GM18870 (cell line): Measurements from ENCODE around the gene THBS3.
"Not testable (repeated sequence)": the region's sequence is repeated elsewhere in the genome, so short reads cannot be mapped to it uniquely, and the experiment has no call there.

Experiments
- ATAC-seq: cut with Tn5 transposase; IDR thresholded peaks from one replicate; pipeline ENCODE4 v1.9.1; 2021; ENCODE audit warnings: moderate library complexity; ENCODE audit not compliant: unreplicated experiment

Gene THBS3

DNA sequence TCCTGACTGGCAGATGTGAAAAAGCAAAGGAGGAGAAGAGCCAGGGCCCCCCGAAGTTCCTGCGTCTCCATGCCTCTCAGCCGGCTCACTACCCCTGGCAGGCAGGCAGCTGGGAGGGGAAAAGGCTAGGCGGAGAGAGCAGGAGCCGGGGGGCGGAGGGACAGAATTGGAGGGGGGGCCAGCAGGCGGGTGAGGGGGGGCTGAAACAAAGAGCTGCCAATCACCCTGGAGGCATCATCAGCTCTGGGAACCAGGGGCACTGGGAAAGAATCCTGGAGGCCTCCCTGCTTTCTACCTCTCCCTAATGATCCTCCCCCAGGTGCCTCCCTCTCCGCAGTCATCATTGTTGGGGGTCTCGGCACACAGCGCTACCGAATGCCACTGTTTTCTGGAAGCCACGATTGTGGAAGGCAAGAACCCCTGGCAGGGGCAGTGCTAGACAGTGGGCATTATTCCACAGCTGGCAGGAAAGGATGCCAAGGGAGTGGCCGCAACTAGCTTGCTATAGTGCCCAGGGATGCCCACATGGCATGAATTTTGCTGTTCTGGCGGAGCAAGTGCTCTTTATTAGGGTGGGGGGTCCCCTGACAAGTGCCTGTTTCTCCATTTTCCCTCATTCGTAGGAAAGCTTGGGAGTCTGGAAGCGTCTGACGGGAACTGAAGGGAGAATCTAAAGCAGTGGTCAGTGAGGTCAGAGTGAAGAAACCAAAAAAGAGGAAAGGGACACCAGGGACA is at the start of gene THBS3:
Gene THBS3 (minus strand): TSS at position 92 of the 735 bp plus-strand sequence. CDS start 21 bp downstream, at position 71.
- no peak for ATAC-seq

DNA sequence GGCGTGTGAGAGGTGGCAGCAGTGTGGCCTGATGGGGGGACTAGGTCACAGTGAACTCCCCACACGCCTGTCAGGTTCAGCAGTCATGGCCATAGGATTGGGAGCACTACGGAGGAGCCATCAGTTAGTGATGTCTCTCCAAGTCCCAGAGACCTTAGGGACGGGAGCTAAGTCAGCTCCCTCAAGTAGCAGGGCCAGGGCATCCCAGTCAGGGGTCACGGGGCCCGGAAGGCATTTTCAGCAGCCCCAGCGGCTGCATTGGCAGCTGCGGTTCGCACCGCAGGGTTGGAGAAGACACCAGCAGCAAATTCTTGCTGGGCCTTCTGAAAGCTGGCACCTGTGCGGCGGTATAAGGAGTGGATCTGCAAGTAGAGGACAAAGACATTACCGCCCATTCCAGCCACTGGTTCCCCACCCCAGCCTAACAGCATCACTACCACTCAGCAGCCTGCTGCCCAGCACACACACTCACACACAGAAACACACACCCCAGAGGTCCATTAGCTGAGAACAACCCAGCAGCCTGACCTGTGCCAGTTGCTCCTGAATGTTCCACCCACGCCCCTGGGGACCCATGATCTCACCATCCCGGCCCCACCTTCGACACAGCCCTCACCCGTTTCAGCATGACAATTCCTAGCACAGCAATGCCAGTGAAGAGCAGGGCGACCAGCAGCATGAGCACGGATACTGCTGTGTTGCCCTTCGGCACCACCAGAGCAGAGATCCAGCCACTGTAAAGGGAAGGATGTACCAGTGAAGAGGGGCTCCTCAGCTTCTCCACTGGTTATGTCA is 48.6 kb upstream of the THBS3 start:
- ATAC-seq: no peak

DNA sequence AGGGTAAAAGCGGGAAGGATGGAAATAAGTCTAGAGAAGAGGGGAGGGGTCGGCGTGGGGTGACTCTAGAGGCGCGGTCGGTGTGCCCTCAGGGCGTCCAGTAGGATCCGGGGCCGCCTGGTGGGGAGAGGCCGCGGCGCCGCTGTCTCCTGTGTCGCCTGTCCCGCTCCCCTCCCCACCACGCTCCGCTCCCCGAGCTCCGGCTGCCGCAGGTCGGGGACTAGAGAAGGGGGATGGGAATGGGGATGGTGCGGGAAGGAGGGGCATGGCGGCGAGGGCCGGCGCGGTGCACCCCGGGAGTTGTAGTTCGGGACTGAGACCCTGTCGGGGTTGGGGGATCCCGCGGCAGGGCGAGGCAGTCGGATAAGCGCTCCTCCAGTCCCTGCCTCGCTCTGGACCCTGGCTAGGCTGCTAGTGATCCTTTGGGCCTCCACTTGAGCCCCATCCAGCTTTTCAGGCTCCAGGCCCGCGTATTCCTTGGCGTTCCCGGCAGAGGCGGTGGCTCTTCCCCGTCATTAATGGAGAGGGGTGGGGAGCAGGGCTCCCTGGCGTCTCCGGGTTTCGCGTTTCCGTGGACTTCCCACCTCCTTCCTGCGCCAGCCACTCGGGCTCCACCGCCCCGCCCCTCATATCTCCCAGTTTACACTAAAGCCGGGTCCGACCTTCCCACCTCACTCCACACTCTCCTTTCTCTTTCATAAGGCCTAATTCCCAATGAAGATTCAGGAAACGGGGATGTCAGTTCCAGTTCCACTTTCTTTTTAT is 47.7 kb upstream of the THBS3 start, which contains the start of gene ENTREP3:
Gene ENTREP3 (minus strand): TSS at position 241 of the 765 bp plus-strand sequence. CDS start 606 bp downstream, outside the sequence.
- no peak for ATAC-seq

GRCh38 chr1:155254714-155255242 is 47.1 kb upstream of the THBS3 start:
- ATAC-seq: no peak

DNA sequence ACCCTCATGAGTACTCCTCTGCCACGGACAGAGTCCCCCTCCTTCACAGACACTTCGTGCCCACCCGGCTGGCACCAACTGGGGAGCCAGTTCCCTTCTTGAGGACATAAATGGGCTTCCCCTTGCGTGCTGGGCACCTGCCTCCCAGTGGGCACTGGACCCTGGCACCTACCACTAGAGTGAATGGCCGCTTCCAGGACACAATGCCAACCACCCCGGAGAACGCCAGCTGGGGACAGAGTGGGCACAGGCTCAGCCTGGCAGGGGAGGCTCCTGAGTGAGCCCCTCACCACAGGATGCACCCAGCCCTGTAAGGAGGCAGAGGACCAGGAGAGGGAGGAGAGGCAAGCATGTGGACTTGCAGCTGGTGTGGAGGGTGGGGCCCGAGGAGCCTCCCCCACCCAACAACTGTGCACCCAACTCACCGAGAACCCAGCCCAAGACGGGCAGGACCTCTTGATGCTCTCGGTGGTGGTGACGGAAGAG is 46.6 kb upstream of the THBS3 start:
- no peak for ATAC-seq

DNA sequence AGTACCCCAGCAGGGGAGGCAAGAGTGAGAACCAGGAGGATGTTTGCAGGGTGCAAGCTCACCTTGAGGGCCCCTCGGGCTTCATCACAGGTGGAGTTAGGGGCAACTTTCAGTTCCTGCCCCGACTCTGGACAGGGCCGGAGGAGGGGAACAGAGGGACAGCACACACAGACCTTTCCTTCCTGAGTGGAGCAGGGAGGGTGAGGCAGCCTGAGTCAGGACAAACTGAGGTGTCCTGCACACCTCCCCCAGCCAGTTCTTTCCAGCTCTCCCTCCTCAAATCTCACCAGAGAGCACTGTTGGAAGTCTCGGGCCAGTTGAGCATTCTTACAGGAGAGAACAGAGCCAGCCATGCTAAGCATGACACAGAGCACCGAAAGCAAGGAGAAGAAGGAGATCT is 46.1 kb upstream of the THBS3 start:
- ATAC-seq: no peak

GRCh38 chr1:155253208-155253607 is 45.5 kb upstream of the THBS3 start:
- no peak for ATAC-seq

DNA sequence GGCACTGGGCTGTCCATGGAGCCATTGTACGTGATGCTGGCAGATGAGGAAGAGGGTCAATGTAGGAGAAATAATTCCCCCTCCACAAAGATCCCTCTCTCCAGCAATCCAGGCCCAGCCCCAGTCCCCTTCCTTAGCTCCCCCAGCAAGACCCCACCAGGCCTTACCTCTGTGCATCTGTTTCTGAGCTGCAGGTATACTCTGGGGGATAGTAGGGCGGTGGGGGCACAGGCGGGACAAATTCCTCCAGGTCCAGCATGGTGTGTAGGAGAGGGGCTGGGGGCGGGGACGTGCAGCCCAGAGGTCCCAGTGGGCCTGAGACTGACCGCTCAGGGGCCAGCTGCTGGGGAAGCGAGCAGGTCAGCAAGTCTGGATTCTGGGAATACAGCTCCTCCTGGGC is 43.9 kb upstream of the THBS3 start:
- no peak for ATAC-seq

- peak; percentile 71 for ATAC-seq
Observed at GRCh38 chr1:155250633-155251449, 43.1 kb upstream of the THBS3 start.

DNA sequence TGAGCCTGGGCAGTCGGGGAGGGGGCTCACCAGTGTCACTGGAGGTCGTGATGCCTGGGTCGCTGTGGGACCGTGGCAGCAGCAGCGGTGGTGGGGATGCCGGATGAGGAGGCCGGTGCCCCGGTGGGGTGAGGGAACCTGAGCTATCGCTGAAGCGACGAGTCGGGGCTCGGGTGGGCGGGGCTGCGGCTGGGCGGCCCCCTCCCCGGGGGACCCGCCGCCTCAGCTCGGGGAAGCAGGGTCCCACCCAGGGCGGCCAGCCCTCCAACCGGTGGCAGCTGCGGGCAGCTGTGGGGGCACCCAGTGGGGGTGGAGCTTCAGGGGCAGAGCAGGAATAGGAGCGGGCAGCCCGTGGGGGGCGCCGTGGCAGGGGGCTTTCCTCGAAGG is 42.5 kb upstream of the THBS3 start:
- ATAC-seq: peak; percentile 20

- no peak for ATAC-seq
Observed at GRCh38 chr1:155247667-155248553, 40.2 kb upstream of the THBS3 start.

DNA sequence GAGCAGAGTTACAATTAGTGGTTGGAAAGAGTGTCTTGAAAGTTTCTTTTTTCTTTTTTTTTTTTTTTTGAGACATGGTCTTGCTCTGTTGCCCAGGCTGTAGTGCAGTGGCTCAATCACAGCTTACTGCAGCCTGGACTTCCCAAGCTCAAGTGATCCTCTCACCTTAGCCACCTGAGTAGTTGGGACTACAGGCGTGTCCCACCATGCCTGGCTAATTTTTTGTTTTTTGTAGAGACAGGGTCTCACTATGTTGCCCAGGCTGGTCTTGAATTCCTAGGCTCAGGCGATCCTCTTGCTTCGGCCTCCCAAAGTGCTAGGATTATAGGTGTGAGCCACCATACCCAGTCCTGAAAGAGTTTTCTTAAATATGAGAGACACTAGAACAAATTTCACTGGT is 39.1 kb upstream of the THBS3 start:
- ATAC-seq: not testable (repeated sequence)

GRCh38 chr1:155245163-155245524 is 37.4 kb upstream of the THBS3 start:
- no peak for ATAC-seq

DNA sequence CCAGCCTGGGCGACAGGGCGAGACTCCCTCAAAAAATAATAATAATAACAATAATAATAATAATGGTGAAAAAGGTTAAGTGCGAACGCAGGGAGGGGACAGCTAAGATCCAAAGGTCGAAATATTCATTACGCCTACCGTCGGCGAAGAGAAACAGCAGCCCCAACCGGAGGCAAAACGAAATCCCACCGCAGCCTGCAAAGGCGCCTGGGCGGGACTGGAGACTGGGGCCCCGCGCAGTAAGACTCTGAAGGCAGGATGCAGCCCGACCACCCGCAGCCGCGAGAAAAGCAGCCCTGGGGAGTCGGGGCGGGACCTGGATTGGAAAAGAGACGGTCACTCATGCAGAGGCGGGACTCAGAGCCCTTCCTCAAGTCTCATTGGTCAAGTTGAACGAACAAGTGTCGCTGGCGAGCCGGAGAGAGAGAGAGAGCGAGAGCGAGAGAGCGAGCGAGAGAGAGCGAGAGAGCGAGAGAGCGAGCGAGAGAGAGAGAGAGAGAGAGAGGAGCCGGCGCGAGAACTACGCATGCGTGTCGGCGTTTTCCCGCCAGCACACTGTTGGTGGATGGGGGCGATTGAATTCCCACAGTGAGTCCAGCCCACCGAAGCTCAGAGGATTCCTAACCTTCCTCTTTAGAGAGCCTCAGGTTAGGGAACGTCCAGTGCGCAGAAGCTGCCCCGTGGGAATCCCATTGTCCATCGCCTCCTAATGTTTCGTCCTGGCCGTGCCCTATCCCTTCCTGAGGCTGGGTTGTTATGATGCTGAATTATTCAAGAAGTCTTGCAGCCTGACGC is 36.9 kb upstream of the THBS3 start:
- peak; percentile 82 for ATAC-seq

DNA sequence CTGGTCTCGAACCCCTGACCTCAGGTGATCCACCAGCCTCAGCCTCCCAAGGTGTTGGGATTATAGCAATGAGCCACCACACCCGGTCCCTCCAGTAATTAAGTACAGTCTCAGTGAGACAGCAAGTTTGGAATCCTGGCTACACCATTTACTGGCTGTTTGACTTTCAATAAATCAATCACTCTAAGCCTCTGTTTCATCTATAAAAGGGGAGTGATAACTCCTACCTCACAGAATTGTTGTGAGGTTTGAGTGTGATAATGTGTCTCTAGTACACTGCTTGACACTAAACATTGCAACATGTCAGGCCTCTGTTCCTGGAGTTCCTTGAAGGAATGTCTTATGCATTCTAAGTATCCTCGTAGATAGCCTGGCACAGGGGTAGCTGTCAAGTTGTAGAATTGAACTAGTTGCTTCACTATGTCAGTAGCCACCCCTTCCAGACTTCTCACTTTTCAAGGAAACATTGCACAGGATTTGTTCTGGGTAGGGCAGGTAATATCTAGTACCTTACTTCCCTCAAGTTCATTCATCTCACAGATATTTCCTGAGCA is 35.2 kb upstream of the THBS3 start:
- no peak for ATAC-seq

DNA sequence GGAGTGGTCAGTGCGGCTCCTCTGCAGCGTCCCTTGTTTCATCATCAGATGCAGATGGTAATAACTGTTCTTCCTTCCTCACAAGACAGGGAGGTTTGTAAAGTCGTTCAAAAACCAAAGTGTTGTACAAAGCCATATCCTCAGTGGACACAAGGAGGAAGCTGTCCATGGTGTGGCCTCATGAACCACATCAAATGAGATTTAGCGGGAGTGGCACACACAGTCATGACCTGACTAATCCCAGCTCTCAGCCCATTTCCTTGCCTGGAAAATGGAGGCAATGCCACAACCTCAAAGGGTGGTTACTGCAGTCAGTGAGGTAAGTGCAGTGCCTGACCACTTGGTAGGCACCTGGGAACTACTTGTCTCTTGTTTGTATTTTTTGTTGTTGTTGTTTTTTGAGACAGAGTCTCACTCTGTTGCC is 34.2 kb upstream of the THBS3 start:
- no peak for ATAC-seq

DNA sequence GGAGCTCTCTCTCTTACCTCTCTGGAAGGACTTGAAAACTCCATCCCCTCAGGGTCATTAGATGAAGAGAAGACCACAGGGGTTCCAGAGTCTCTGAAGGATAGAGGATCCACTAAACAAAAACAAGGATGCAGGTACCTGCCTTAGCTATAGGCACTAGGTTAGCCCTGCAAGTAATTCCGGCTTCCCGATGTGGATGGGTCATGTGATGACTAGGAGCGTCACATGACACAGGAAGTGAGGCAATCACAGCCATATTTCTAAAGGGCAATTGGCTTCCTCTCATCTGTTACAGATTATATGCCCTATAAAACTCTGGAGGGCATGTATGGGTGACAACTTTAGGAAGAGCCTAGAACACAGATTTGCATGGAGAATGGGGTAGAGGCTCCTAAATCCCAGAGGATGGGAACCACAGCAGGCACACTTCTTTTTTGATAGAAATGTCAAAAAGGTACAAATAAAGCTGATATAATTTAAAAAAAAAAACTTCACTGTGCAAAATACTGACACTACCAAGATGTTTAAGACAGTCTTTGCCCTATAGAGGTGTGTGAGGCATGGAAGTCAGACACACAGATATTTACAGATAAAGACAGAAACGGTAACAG is 33.5 kb upstream of the THBS3 start:
- no peak for ATAC-seq

GRCh38 chr1:155236451-155236850 is 28.8 kb upstream of the THBS3 start:
- no peak for ATAC-seq
